AG10803 (cell line): ENCODE measurements around the gene UMODL1.

Source experiments
- DNase-seq: peaks from one replicate; pipeline ENCODE4 v3.0.0; 2010; ENCODE audit warnings: low read depth
- H3K4me3 ChIP-seq: 2 replicates; pipeline ENCODE4 v1.5.1; 2011; ENCODE audit warnings: mild to moderate bottlenecking, low read length, control low read depth
- CTCF ChIP-seq: conservative IDR thresholded peaks from 2 replicates; pipeline ENCODE4 v1.5.1; 2011; ENCODE audit warnings: mild to moderate bottlenecking, low read length, control low read depth, inconsistent platforms

The UMODL1 gene

GRCh38 chr21:42106425-42106824 is 35.3 kb downstream of the UMODL1 start:
- no peak for DNase-seq
- TF ChIP-seq CTCF, result no peak
- H3K4me3 ChIP-seq, result no peak overlapping the region

- TF ChIP-seq CTCF, result no peak
- no peak overlapping the region for H3K4me3 ChIP-seq
These were observed 36.2 kb downstream of the UMODL1 start for GRCh38 chr21:42107177-42107880.

GRCh38 chr21:42107881-42108553 is 36.9 kb downstream of the UMODL1 start:
- peak; percentile 73 for TF ChIP-seq CTCF

More at GRCh38 chr21:42107177-42107880, 36.2 kb downstream of the UMODL1 start:
- no peak for DNase-seq

GRCh38 chr21:42108554-42109340 is 37.6 kb downstream of the UMODL1 start:
- H3K4me3 ChIP-seq, result no peak overlapping the region
- DNase-seq, result peak; percentile 27
- TF ChIP-seq CTCF, result no peak

More at GRCh38 chr21:42107881-42108553, 36.9 kb downstream of the UMODL1 start:
- DNase-seq, result peak; percentile 43
- no peak overlapping the region for H3K4me3 ChIP-seq

- TF ChIP-seq CTCF, result no peak
- DNase-seq, result no peak
- no peak overlapping the region for H3K4me3 ChIP-seq
These were observed 38.4 kb downstream of the UMODL1 start for GRCh38 chr21:42109473-42109872.

GRCh38 chr21:42109873-42110525 is 38.9 kb downstream of the UMODL1 start:
- no peak for TF ChIP-seq CTCF
- no peak overlapping the region for H3K4me3 ChIP-seq
- no peak for DNase-seq
